ENCODE data around the gene PNMA8B.

- TF ChIP-seq EZH2phosphoT487 (IDR thresholded peaks at IDR 0.05; ENCODE audit: borderline replicate concordance) (no peak), ZNF274 (IDR thresholded peaks at IDR 0.05; ENCODE audit: low read depth, low read length) (no peak), REST (IDR thresholded peaks at IDR 0.05; ENCODE audit: low read depth) (no peak), EZH2 (IDR thresholded peaks at IDR 0.05) (no peak), CEBPB (IDR thresholded peaks at IDR 0.05; ENCODE audit: low read depth) (no peak), JUND (IDR thresholded peaks at IDR 0.05) (no peak), TCF7L2 (IDR thresholded peaks at IDR 0.05; ENCODE audit: borderline replicate concordance, extremely low read depth, insufficient read depth, insufficient read length) (no peak), CTCF (IDR thresholded peaks at IDR 0.05 in 2 of 3, conservative IDR thresholded peaks at IDR 0.05 in 1 of 3; ENCODE audit: borderline replicate concordance in 1 of 3, insufficient read depth in 1 of 3, low read depth in 2 of 3, low read length in 2 of 3) (no peak), MAX (IDR thresholded peaks at IDR 0.05) (no peak), SP1 (IDR thresholded peaks at IDR 0.05; ENCODE audit: low read depth) (no peak), POLR2A (IDR thresholded peaks at IDR 0.05; ENCODE audit: borderline replicate concordance, extremely low read depth, insufficient read depth, insufficient read length) (no peak), POLR2AphosphoS5 (IDR thresholded peaks at IDR 0.05; ENCODE audit: low read depth, low read length) (no peak)
Observed at GRCh38 chr19:46454244-46454643, 41.4 kb downstream of the PNMA8B start.
